NCI-H187 treated with DMSO at 0.1 percent for 48 hours (cell line): ENCODE measurements around the gene MUC5B.
"Not testable (repeated sequence)": the region's sequence is repeated elsewhere in the genome, so short reads cannot be mapped to it uniquely, and the experiment has no call there.

Experiments used
- DNase-seq: peaks from one replicate; lab custom pipeline; 2025; lab: John Stamatoyannopoulos, UW

MUC5B gene

GRCh38 chr11:1222491-1223345 lies at the start of gene MUC5B:
Gene MUC5B, plus strand, starts transcription at chr11:1223066. Its CDS starts 58 bp downstream, at chr11:1223124.
- no peak for DNase-seq

DNA sequence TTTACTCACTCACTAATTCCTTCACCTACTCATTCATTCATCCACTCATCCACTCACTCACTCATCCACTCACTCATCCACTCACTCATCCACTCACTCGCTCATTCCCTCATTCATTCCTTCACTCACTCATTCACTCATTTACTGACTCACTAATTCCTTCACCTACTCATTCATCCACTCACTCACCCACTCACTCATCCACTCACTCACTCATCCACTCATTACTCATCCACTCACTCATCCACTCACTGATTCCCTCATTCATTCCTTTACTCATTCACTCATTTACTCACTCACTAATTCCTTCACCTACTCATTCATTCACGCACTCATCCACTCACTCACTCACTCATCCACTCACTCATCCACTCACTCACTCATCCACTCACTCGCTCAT lies 49.5 kb upstream of the MUC5B start:
- DNase-seq, result not testable (repeated sequence)

DNA sequence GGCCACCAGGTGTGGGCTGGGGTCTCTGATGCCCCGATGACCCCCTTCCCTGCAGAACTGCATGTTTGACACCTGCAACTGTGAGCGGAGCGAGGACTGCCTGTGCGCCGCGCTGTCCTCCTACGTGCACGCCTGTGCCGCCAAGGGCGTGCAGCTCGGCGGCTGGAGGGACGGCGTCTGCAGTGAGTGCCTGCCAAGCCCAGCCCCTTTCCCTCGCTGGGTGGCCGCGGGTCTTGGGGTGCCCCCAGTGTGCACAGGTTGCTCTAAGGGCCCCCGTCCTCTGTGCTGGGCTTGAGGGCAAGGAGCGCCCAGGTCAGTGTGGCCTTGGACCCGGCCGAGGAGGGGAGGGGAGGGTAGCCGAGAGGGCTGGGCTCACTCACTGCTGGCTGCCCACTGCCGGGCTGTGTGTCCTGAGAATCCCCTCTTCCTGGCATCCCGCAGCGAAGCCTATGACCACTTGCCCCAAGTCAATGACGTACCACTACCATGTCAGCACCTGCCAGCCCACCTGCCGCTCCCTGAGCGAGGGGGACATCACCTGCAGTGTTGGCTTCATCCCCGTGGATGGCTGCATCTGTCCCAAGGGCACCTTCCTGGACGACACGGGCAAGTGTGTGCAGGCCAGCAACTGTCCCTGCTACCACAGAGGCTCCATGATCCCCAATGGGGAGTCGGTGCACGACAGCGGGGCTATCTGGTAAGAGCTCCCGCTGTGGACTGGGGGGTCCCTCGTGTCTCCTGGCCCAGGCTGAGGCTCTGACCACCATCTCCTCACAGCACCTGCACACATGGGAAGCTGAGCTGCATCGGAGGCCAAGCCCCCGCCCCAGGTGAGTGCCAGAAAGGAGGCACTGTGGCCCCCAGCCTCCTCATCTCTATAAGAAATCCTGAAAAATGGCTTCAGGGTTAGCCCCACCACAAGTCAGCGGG lies 48.2 kb upstream of the MUC5B start:
- DNase-seq, result no peak

DNA sequence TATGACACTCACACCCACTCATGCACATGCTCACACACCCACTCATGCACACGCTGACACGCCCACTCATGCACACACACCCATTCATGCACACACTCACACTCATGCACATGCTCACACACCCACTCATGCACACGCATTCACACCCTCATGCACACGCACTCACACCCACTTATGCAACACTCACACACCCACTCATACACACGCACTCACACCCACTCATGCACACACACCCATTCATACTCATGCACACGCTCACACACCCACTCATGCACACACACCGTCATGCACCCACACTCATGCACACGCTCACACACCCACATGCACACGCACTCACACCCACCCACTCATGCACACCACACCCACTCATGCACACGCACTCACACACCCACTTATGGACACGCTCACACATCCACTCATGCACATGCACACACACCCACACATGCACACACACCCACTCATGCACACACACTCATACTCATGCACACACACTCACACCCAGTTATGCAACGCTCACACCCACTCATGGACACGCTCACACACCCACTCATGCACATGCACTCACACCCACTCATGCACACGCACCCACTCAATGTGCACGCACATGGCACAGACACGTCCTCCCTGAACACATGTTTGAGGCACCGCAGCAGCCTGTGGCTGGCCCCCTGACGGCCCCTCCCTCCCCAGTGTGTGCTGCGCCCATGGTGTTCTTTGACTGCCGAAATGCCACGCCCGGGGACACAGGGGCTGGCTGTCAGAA lies 47.2 kb upstream of the MUC5B start:
- DNase-seq, result no peak

DNA sequence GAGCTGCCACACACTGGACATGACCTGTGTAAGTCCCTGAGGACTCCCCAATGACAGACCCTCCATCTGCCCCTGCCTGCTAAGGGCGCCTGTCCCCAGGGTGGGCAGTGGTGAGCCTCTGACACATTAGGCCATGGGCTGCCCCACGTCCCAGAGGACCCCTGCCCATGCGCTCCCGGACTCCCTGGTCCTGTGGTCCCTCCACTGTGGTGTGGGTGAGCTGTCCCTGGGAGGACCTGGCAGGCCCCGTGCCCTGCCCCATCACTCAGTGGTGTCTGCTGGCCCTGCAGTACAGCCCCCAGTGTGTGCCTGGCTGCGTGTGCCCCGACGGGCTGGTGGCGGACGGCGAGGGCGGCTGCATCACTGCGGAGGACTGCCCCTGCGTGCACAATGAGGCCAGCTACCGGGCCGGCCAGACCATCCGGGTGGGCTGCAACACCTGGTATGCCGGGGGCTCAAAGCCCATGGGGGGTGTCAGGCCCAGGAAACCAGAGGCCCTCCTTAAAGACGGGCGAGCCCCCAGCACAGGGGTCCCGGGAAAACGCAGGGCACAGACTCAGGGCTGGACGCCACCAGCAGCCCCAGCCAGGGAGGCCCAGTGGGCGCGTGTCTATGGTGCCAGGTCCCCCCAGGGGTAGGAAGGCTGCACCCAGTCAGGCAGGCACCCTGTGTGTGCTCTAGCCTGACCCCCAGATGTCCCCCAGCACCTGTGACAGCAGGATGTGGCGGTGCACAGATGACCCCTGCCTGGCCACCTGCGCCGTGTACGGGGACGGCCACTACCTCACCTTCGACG lies 46.4 kb upstream of the MUC5B start:
- no peak for DNase-seq

- no peak for DNase-seq
Observed at GRCh38 chr11:1177020-1177770, 45.7 kb upstream of the MUC5B start.

- no peak for DNase-seq
Observed at GRCh38 chr11:1177771-1178090, 45.1 kb upstream of the MUC5B start.

DNA sequence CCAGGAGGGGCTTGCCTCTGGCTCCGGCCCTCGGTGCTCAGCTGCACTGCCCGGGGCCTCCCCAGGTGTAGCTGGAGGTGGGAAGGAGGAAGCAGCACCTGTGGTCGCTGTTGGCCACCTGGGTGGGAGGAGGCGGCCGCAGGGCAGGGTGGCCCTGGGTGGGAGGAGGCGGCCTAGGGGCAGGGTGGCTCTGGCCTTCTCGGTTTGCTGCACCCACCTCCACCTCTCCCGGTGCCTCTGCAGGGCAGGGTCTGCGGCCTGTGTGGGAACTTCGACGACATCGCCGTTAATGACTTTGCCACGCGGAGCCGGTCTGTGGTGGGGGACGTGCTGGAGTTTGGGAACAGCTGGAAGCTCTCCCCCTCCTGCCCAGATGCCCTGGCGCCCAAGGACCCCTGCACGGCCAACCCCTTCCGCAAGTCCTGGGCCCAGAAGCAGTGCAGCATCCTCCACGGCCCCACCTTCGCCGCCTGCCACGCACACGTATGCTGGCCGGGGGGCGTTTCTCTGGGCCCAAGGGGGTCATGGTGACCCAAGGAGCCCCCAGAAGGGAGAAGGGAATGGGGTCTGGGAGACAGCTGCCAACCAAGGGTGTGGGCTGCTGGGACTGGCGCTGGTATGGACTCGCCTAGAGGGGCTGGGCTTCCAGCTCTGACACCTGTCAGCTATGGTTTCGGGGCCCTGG lies 44.5 kb upstream of the MUC5B start:
- DNase-seq, result no peak

DNA sequence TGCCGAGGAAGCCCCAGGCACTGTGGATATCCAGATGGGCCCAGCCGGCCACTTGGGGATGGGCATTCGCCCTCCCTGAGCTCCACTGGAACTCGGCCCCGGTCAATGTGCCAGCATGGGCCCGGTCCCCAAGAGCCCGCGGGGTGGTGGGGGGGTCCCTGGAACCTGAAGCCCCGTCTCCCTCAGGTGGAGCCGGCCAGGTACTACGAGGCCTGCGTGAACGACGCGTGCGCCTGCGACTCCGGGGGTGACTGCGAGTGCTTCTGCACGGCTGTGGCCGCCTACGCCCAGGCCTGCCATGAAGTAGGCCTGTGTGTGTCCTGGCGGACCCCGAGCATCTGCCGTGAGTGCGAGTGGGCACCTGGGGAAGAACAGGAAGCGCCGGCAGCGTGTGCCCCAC lies 44.0 kb upstream of the MUC5B start:
- DNase-seq, result no peak

DNA sequence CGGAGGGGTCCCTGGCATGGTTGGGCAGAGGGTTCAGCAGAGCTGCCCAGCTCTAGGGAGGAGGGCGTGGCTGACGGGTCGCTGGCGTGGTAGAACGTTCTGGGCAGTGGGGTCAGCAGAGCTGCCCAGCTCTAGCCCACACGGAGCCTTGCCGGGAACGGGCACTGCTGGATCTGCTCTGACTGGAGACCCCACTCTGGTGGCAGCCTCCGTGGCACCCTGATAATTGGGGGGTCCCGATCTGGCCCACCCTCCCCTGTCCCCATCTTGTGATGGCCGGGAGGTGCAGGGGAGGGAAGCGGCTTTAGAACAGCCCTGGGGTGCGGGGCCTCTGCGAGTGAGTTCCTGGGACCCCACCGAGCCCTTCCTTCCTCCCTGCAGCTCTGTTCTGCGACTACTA lies 43.2 kb upstream of the MUC5B start:
- no peak for DNase-seq

DNA sequence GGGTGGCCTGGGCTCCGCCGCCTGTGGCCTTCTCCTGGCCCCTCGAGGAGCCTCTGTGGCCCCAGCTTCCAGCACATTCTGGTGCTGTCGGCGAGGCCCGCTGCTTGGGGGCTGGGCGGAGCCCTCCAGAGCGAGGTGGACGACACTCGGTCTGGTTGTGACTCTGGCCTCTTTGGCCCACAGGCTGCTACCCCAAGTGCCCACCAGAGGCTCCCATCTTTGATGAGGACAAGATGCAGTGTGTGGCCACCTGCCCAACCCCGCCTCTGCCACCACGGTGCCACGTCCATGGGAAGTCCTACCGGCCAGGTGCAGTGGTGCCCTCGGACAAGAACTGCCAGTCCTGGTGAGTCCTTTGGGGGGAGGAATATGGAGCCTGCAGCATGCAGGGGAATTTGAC lies 42.7 kb upstream of the MUC5B start:
- no peak for DNase-seq

DNA sequence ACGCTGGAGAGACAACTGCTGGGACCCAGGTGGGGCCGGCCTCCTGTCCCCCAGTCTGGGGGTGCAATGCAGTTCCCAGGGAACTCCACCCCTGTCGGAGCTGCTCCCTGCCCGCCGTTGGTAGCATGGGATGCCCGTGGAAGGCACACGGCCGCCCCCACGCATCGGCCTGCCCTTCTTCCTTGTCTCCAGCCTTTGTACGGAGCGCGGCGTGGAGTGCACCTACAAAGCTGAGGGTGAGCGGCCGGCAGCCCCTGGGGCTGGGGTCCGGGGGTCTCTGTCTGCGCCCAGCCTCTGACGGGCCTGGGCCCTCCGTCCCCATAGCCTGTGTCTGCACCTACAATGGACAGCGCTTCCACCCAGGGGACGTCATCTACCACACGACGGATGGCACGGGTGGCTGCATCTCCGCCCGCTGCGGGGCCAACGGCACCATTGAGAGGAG lies 41.9 kb upstream of the MUC5B start:
- no peak for DNase-seq

GRCh38 chr11:1181420-1181819 lies 41.4 kb upstream of the MUC5B start:
- no peak for DNase-seq

- no peak for DNase-seq
Observed at GRCh38 chr11:1181853-1182535, 40.9 kb upstream of the MUC5B start.

- not testable (repeated sequence) for DNase-seq
Observed at GRCh38 chr11:1184139-1184538, 38.7 kb upstream of the MUC5B start.

- DNase-seq, result not testable (repeated sequence)
Observed at GRCh38 chr11:1188451-1189130, 34.3 kb upstream of the MUC5B start.

DNA sequence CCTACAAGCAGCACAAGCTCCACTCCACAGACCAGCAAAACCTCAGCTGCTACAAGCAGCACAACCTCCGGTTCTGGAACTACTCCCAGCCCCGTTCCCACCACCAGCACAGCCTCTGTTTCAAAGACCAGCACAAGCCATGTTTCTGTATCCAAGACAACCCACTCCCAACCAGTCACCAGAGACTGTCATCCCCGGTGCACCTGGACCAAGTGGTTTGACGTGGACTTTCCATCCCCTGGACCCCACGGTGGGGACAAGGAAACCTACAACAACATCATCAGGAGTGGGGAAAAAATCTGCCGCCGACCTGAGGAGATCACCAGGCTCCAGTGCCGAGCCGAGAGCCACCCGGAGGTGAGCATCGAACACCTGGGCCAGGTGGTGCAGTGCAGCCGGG lies 33.0 kb upstream of the MUC5B start:
- DNase-seq, result not testable (repeated sequence)

DNA sequence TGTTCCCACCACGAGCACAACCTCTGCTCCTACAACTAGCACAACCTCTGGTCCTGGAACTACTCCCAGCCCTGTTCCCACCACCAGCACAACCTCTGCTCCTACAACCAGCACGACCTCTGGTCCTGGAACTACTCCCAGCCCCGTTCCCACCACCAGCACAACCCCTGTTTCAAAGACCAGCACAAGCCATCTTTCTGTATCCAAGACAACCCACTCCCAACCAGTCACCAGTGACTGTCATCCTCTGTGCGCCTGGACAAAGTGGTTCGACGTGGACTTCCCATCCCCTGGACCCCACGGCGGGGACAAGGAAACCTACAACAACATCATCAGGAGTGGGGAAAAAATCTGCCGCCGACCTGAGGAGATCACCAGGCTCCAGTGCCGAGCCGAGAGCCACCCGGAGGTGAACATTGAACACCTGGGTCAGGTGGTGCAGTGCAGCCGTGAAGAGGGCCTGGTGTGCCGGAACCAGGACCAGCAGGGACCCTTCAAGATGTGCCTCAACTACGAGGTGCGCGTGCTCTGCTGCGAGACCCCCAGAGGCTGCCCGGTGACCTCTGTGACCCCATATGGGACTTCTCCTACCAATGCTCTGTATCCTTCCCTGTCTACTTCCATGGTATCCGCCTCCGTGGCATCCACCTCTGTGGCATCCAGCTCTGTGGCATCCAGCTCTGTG lies 30.9 kb upstream of the MUC5B start:
- not testable (repeated sequence) for DNase-seq
